CD4-positive, alpha-beta T cell (primary cell): ENCODE measurements around the gene CABP2. TPM values are rescaled to one million over a fixed set of nuclear protein-coding genes. Genes with fewer than 3 reads are reported as not detected.

Experiments used
- ATAC-seq: fragments of 200-7000 bp; cut with Tn5 transposase; one replicate; pipeline ENCODE4 v1.10.0; 2022; ENCODE audit warnings: mild to moderate bottlenecking; ENCODE audit not compliant: poor library complexity
- CTCF ChIA-PET: fragments of 350-600 bp; sonication (Branson Sonifier 250); formaldehyde crosslinking; loops from one replicate; lab custom pipeline; 2021; ENCODE audit warnings: antibody characterized with exemption, inconsistent platforms; lab: Charles Lee
- POLR2A ChIA-PET: fragments of 350-600 bp; sonication (Branson Sonifier 250); formaldehyde crosslinking; loops from one replicate; lab custom pipeline; 2021; ENCODE audit warnings: antibody characterized with exemption, inconsistent platforms; lab: Charles Lee
- DNase-seq, 14 experiments: peaks; one replicate each; pipeline ENCODE4 v3.0.0-alpha.2; 2013 to 2020; ENCODE audit warnings: mixed read lengths in 2 of 14
- H3K27ac ChIP-seq, 2 donors: one replicate each; pipeline versions ENCODE4 v1.5.1 to v1.7.0; 2013; ENCODE audit warnings: low read length in 2 of 2, low read depth in 1 of 2, mild to moderate bottlenecking in 1 of 2
- H3K27me3 ChIP-seq, 2 experiments: 1 replicate in 1 of 2; 2 replicates in 1 of 2; pipeline versions ENCODE4 v1.6.1 to v1.7.0; 2013; ENCODE audit warnings: low read length in 2 of 2, control low read depth in 1 of 2, mild to moderate bottlenecking in 1 of 2, moderate library complexity in 1 of 2; ENCODE audit not compliant: insufficient read depth in 2 of 2, control insufficient read depth in 1 of 2
- H3K36me3 ChIP-seq: one replicate; pipeline ENCODE4 v1.6.1; 2013; ENCODE audit warnings: low read length, control low read depth; ENCODE audit not compliant: insufficient read depth
- H3K4me1 ChIP-seq: one replicate; pipeline ENCODE4 v1.6.1; 2013; ENCODE audit warnings: low read length, control low read depth; ENCODE audit not compliant: insufficient read depth
- H3K4me3 ChIP-seq: one replicate; pipeline ENCODE4 v1.5.1; 2013; ENCODE audit warnings: mild to moderate bottlenecking, low read length, moderate library complexity
- H3K9me3 ChIP-seq, 2 experiments: 1 replicate in 1 of 2; 2 replicates in 1 of 2; pipeline versions ENCODE4 v1.6.1 to v1.7.0; 2013; ENCODE audit warnings: low read length in 2 of 2, mild to moderate bottlenecking in 2 of 2, control low read depth in 1 of 2, moderate library complexity in 1 of 2; ENCODE audit not compliant: control insufficient read depth in 1 of 2, insufficient read depth in 1 of 2
- H3K27ac Mint-ChIP-seq: one replicate; pipeline ENCODE4 v1.8.0; 2020; ENCODE audit warnings: mixed read lengths
- H3K27me3 Mint-ChIP-seq: one replicate; pipeline ENCODE4 v1.8.0; 2021; ENCODE audit warnings: mixed read lengths
- H3K36me3 Mint-ChIP-seq: one replicate; pipeline ENCODE4 v1.8.0; 2021; ENCODE audit warnings: low read depth, mixed read lengths
- H3K4me1 Mint-ChIP-seq: one replicate; pipeline ENCODE4 v1.8.0; 2021; ENCODE audit warnings: low read depth, mixed read lengths
- H3K4me3 Mint-ChIP-seq: one replicate; pipeline ENCODE4 v1.8.0; 2020; ENCODE audit warnings: mild to moderate bottlenecking, mixed read lengths
- H3K9me3 Mint-ChIP-seq: one replicate; pipeline ENCODE4 v1.8.0; 2020; ENCODE audit warnings: mixed read lengths
- CTCF ChIP-seq: fragments of 200-600 bp; IDR thresholded peaks from one replicate; pipeline ENCODE4 v1.8.0; 2022; ENCODE audit warnings: antibody characterized with exemption, mild to moderate bottlenecking
- intact Hi-C, 2 experiments: fragments of 100-400 bp; cut with DNase I in 1 of 2; cut with micrococcal nuclease in 1 of 2; formaldehyde crosslinking; loops; one replicate each; pipeline versions ENCODE4 v1.15.1 to v1.9.0; 2023 to 2025; cut with DNase I, micrococcal nuclease
- polyA plus RNA-seq, 2 donors: library from polyadenylated mRNA; unstranded; fragments of 120-200 nt; gene quantifications; one replicate each; pipeline ENCODE4 v1.2.1, GENCODE V29; 2013
- total RNA-seq, 174 experiments: library from RNA in 2 of 174; stranded (reverse) in 2 of 174; gene quantifications; one replicate each; pipeline ENCODE4 v1.2.3 and lab custom pipeline; 2021 to 2026

The CABP2 gene
- total RNA-seq (not detected), total RNA-seq (lab: John Stamatoyannopoulos, UW) (0 to 0.13 (median 0) reads per million in 172 experiments)
- not detected for polyA plus RNA-seq (2013, experiment 1 of 2)
- not detected for polyA plus RNA-seq (2013, experiment 2 of 2)

GRCh38 chr11:67522844-67523555 lies at the start of gene CABP2:
Gene CABP2, minus strand, starts transcription at chr11:67523446. Its CDS starts 120 bp downstream, at chr11:67523326.
- ATAC-seq (no peak), DNase-seq (no peak)
- Histone ChIP-seq H3K4me1 (no peaks in the 10 kb centered on the region), H3K9me3 (no peaks in the 10 kb centered on the region), H3K27ac (no peak within 1 kb of the TSS), H3K27me3 (no peaks in the 10 kb centered on the region), H3K36me3 (no peaks in the 10 kb centered on the region), H3K4me3 (no peak within 1 kb of the TSS)
- ChIA-PET POLR2A (no interaction called here), CTCF (no interaction called here)
- Mint-ChIP-seq H3K9me3 (no peaks in the 10 kb centered on the region), H3K4me1 (no peaks in the 10 kb centered on the region), H3K27me3 (peaks cover 4% of the 10 kb centered on the region), H3K4me3 (no peak within 1 kb of the TSS), H3K36me3 (no peaks in the 10 kb centered on the region), H3K27ac (no peak within 1 kb of the TSS)
- no peak for TF ChIP-seq CTCF
- intact Hi-C loops = no loop called here

GRCh38 chr11:67572747-67573419 lies 49.6 kb upstream of the CABP2 start:
- no peaks in the 10 kb centered on the region for H3K36me3 ChIP-seq
- no peak overlapping the region for H3K4me3 ChIP-seq
- peak; percentile 74 for TF ChIP-seq CTCF
- no peak for ATAC-seq
- no peaks in the 10 kb centered on the region for H3K9me3 ChIP-seq
- H3K27me3 Mint-ChIP-seq = peaks cover 41% of the 10 kb centered on the region
- POLR2A ChIA-PET = interaction anchor here (1.2 kb wide), 1 partner anchor 10 kb away, joined by 4 read pairs; the partner anchor contains the start of gene GSTP1
- peak in 8 of 14 experiments; percentile 15 to 68 (median 30) for DNase-seq
- no peaks in the 10 kb centered on the region for H3K4me1 Mint-ChIP-seq
- CTCF ChIA-PET = interaction anchor here (0.8 to 1.0 kb wide), 3 partner anchors 10 to 57 kb away, joined by 3 to 4 read pairs (median 3); partner anchors contain the start of gene NUDT8
- no peaks in the 10 kb centered on the region for H3K36me3 Mint-ChIP-seq
- H3K4me1 ChIP-seq = no peaks in the 10 kb centered on the region
- no peak overlapping the region for H3K27ac ChIP-seq
- H3K4me3 Mint-ChIP-seq = no peak overlapping the region
- H3K27me3 ChIP-seq = peaks cover 3 to 9% of the 10 kb centered on the region in 2 experiments
- H3K27ac Mint-ChIP-seq = no peak overlapping the region
- intact Hi-C loops = loop anchor here in 1 of 2 experiments (2.0 to 5.0 kb wide), 3 partner anchors 34 to 144 kb away; partner anchors contain the start of gene NDUFV1
- no peaks in the 10 kb centered on the region for H3K9me3 Mint-ChIP-seq

GRCh38 chr11:67572305-67572704 lies 49.1 kb upstream of the CABP2 start:
- POLR2A ChIA-PET = interaction anchor here (1.2 kb wide), 1 partner anchor 11 kb away, joined by 4 read pairs; the partner anchor contains the start of gene GSTP1
- no peak overlapping the region for H3K4me3 Mint-ChIP-seq
- ATAC-seq (no peak), DNase-seq (no peak)
- no peak overlapping the region for H3K27ac Mint-ChIP-seq
- CTCF ChIA-PET = interaction anchor here (0.8 to 1.6 kb wide), 4 partner anchors 10 to 57 kb away, joined by 3 to 4 read pairs (median 3); partner anchors contain the start of genes GSTP1 and NUDT8
- H3K27ac ChIP-seq = no peak overlapping the region
- no peaks in the 10 kb centered on the region for H3K4me1 ChIP-seq
- H3K9me3 ChIP-seq = no peaks in the 10 kb centered on the region
- no peaks in the 10 kb centered on the region for H3K36me3 Mint-ChIP-seq
- peaks cover 39% of the 10 kb centered on the region for H3K27me3 Mint-ChIP-seq
- no peak overlapping the region for H3K4me3 ChIP-seq
- intact Hi-C loops = loop anchor here in 1 of 2 experiments (2.0 to 5.0 kb wide), 3 partner anchors 35 to 145 kb away; partner anchors contain the start of gene NDUFV1
- no peak for TF ChIP-seq CTCF
- H3K27me3 ChIP-seq = peaks cover 0 to 7% of the 10 kb centered on the region in 2 experiments
- no peaks in the 10 kb centered on the region for H3K9me3 Mint-ChIP-seq
- no peaks in the 10 kb centered on the region for H3K4me1 Mint-ChIP-seq
- no peaks in the 10 kb centered on the region for H3K36me3 ChIP-seq
